HepG2 (cell line): Measurements from ENCODE around the gene LSM3.

Experiments
- CREB3 ChIP-seq: sonication (generic); formaldehyde crosslinking; IDR thresholded peaks from 2 replicates; pipeline ENCODE4 v1.5.0; 2020; ENCODE audit warnings: missing genetic modification reagents
- EZH2 ChIP-seq: conservative IDR thresholded peaks from 2 replicates; pipeline ENCODE4 v1.6.1; 2012; ENCODE audit warnings: mild to moderate bottlenecking, low read depth, low read length, moderate library complexity
- MAX ChIP-seq: IDR thresholded peaks from 2 replicates; pipeline ENCODE4 v1.6.1; 2012; ENCODE audit warnings: inconsistent platforms
- MYNN ChIP-seq: sonication (generic); formaldehyde crosslinking; IDR thresholded peaks from 2 replicates; pipeline ENCODE4 v1.4.0; 2020; ENCODE audit warnings: mild to moderate bottlenecking, low read depth, missing genetic modification reagents
- TCF12 ChIP-seq, 2 experiments: fragments of 450-650 bp in 1 of 2; sonication (generic) in 1 of 2; formaldehyde crosslinking in 1 of 2; IDR thresholded peaks; 2 replicates each; pipeline versions ENCODE4 v1.6.1 to v1.8.0; 2017 to 2022; ENCODE audit warnings: antibody characterized with exemption in 1 of 2, mild to moderate bottlenecking in 1 of 2, missing genetic modification reagents in 1 of 2, moderate library complexity in 1 of 2
- TOE1 ChIP-seq: sonication (generic); formaldehyde crosslinking; IDR thresholded peaks from 2 replicates; pipeline ENCODE4 v1.4.0; 2020; ENCODE audit warnings: mild to moderate bottlenecking, missing genetic modification reagents
- ZBTB1 ChIP-seq: sonication (generic); formaldehyde crosslinking; IDR thresholded peaks from 2 replicates; pipeline ENCODE4 v1.4.0; 2020; ENCODE audit warnings: missing genetic modification reagents, borderline replicate concordance
- ZNF660 ChIP-seq: sonication (generic); formaldehyde crosslinking; IDR thresholded peaks from 2 replicates; pipeline ENCODE4 v1.5.1; 2020; ENCODE audit warnings: mild to moderate bottlenecking, low read depth, missing genetic modification reagents, borderline replicate concordance
- TF ChIP-seq, protein P1 (sequence below), 2 experiments: IDR thresholded peaks; 2 replicates each; pipeline ENCODE4 v1.6.1; 2011 to 2012; ENCODE audit warnings: low read length in 2 of 2, borderline replicate concordance in 1 of 2, low read depth in 1 of 2, mild to moderate bottlenecking in 1 of 2, moderate library complexity in 1 of 2

GRCh38 chr3:14240366-14240765 lies 61.7 kb downstream of the LSM3 start:
- TF ChIP-seq, protein P1, sequence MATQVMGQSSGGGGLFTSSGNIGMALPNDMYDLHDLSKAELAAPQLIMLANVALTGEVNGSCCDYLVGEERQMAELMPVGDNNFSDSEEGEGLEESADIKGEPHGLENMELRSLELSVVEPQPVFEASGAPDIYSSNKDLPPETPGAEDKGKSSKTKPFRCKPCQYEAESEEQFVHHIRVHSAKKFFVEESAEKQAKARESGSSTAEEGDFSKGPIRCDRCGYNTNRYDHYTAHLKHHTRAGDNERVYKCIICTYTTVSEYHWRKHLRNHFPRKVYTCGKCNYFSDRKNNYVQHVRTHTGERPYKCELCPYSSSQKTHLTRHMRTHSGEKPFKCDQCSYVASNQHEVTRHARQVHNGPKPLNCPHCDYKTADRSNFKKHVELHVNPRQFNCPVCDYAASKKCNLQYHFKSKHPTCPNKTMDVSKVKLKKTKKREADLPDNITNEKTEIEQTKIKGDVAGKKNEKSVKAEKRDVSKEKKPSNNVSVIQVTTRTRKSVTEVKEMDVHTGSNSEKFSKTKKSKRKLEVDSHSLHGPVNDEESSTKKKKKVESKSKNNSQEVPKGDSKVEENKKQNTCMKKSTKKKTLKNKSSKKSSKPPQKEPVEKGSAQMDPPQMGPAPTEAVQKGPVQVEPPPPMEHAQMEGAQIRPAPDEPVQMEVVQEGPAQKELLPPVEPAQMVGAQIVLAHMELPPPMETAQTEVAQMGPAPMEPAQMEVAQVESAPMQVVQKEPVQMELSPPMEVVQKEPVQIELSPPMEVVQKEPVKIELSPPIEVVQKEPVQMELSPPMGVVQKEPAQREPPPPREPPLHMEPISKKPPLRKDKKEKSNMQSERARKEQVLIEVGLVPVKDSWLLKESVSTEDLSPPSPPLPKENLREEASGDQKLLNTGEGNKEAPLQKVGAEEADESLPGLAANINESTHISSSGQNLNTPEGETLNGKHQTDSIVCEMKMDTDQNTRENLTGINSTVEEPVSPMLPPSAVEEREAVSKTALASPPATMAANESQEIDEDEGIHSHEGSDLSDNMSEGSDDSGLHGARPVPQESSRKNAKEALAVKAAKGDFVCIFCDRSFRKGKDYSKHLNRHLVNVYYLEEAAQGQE (IDR thresholded peaks at IDR 0.05; ENCODE audit: borderline replicate concordance in 1 of 2, low read depth in 1 of 2, low read length in 2 of 2), result no peak
- TF ChIP-seq EZH2, result no peak
- TF ChIP-seq MYNN, result no peak
- no peak for TF ChIP-seq CREB3 (CRISPR knock-in tag)
- no peak for TF ChIP-seq ZBTB1 (CRISPR knock-in tag)
- TF ChIP-seq TOE1 (CRISPR knock-in tag), result no peak
- TF ChIP-seq TCF12 (IDR thresholded peaks at IDR 0.05), result no peak
- TF ChIP-seq TCF12 (CRISPR knock-in tag; IDR thresholded peaks at IDR 0.05), result no peak
- TF ChIP-seq ZNF660, result no peak
- TF ChIP-seq MAX, result no peak
